T follicular helper cell (primary cell): Measurements from ENCODE around the gene MTX2.

Source experiments
- DNase-seq: peaks from one replicate; pipeline ENCODE4 v3.0.0-alpha.2; 2020; ENCODE audit warnings: low read depth

The MTX2 gene

GRCh38 chr2:176378323-176378722 lies 109.1 kb downstream of the MTX2 start:
- no peak for DNase-seq

DNA sequence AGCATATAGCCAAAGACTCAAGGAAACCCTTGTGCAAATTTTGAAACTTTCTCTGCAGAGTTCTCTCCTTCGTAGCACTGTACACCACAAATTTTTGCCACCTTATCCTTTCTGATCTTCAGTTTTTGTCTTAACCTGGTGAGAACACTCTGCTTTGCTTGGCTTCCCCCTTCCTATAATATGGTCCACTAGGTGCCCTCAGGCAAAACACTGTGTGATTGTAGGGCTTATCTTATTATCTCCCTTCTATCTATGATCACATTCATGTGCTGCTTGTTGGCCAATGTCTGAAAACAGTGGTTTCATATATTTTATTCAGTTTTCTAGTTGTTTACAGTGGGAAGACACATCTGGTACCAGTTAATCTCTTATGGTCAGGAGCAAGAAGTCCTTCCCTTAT lies 111.1 kb downstream of the MTX2 start:
- no peak for DNase-seq

- no peak for DNase-seq
Observed at GRCh38 chr2:176383100-176383499, 113.9 kb downstream of the MTX2 start.

GRCh38 chr2:176383836-176384442 lies 114.7 kb downstream of the MTX2 start:
- DNase-seq, result no peak

DNA sequence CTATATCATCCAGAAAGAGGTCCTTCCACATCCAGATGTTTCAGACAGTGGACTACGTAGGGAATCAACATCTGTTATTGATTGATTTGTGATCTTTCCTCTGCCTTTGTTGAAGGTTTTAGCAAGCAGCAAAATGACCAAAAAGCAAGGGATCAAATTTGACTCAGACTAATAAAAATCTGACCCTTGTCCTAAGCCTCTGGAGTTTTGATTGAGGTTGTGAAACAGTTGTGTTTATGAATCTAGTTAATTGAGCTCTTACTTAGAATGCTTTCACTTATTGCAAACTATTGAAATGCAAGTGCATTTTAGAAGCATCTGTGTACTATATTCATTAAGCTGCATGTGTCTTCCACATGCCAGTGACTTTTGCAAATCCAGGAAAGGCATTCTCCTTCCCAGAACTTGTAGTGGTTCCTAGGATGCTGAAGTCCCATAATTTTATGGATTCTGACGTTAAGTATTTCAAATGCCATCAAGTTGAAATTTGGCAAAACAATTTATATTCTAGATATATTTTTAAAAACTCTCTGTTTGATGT lies 116.0 kb downstream of the MTX2 start:
- no peak for DNase-seq

DNA sequence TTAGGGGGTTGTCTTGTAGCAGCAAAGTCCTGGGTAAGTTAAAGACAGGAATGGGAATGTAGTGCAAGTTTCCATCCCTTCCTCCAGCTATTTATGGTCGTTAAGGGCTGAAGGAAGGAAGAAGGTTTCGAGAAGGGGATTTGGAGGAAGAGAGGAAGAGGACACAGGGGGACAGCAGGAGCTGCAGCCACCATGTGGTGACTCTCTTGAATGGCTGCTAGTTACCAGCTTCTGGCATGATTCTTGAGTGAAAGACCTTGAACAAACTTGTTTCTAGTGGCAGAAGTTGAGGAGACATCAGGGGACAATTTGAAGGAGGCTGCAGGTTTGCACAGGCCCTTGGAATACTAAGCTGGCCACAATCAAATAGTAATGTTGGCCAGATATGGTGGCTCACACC lies 116.6 kb downstream of the MTX2 start:
- no peak for DNase-seq
